Measurements from ENCODE around the gene DNAI2. TPM values are rescaled to one million over a fixed set of nuclear protein-coding genes. Genes with fewer than 3 reads are reported as not detected.

DNAI2 gene
- total RNA-seq, 6 experiments from 2014 or later, result not detected

GRCh38 chr17:74351552-74352210 lies 77.6 kb downstream of the DNAI2 start:
- H3K36me3 ChIP-seq, result no peaks in the 10 kb centered on the region
- intact Hi-C loops (cut with DNase I), result no loop called here
- peaks cover 0 to 11% of the 10 kb centered on the region in 2 donors for H3K27me3 ChIP-seq
- DNase-seq (no peak), ATAC-seq (no peak)
- TF ChIP-seq POLR2A (IDR thresholded peaks at IDR 0.05), result no peak
- TF ChIP-seq, protein P1, sequence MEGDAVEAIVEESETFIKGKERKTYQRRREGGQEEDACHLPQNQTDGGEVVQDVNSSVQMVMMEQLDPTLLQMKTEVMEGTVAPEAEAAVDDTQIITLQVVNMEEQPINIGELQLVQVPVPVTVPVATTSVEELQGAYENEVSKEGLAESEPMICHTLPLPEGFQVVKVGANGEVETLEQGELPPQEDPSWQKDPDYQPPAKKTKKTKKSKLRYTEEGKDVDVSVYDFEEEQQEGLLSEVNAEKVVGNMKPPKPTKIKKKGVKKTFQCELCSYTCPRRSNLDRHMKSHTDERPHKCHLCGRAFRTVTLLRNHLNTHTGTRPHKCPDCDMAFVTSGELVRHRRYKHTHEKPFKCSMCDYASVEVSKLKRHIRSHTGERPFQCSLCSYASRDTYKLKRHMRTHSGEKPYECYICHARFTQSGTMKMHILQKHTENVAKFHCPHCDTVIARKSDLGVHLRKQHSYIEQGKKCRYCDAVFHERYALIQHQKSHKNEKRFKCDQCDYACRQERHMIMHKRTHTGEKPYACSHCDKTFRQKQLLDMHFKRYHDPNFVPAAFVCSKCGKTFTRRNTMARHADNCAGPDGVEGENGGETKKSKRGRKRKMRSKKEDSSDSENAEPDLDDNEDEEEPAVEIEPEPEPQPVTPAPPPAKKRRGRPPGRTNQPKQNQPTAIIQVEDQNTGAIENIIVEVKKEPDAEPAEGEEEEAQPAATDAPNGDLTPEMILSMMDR (IDR thresholded peaks at IDR 0.05), result no peak
- H3K9me3 ChIP-seq, result no peaks in the 10 kb centered on the region
- H3K4me3 ChIP-seq, result no peak overlapping the region
- H3K4me1 ChIP-seq, result no peaks in the 10 kb centered on the region
- WGBS (ENCODE audit: insufficient coverage, low coverage, low lambda C conversion rate, missing lambda C conversion rate), result no CpG with 5 or more reads among the region's 55 CpGs
- no peak overlapping the region for H3K27ac ChIP-seq

DNA sequence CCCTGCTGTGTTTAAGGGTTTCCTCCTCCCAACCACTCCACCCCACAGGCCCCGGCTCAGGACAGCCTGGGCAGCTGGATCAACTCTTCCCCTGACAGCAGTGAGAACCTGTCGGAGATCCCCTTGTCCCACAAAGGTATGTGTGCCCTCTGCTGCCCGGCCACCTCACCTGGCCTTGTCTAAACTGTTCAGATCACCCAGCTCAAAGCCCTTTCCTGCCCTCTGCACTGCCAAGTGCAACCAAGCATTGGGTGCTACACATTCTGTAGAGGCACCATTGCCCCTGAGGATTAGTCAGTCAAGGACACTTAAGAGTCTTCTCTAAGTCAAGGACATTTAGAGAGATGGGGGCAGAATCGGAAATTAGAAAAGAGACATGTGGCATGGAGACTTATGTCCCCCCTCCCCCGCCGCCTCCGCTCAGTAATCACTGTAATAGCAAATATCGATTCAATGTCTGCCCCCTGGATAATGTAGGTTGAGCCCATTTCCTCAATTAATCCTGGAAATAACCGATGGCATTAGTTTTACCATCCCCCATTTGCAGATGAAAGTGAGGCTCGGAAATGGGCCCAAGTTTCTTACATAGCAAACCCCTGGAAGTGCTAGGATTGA lies 79.5 kb downstream of the DNAI2 start:
- Histone ChIP-seq H3K27me3 (peaks cover 0 to 19% of the 10 kb centered on the region in 2 donors), H3K27ac (no peak overlapping the region), H3K4me1 (no peaks in the 10 kb centered on the region), H3K9me3 (no peaks in the 10 kb centered on the region), H3K36me3 (no peaks in the 10 kb centered on the region), H3K4me3 (no peak overlapping the region)
- no peak for DNase-seq
- ATAC-seq, result no peak
- intact Hi-C loops (cut with DNase I), result no loop called here
- TF ChIP-seq POLR2A (IDR thresholded peaks at IDR 0.05), result no peak
- TF ChIP-seq, protein P1 (IDR thresholded peaks at IDR 0.05), result no peak
- WGBS (ENCODE audit: insufficient coverage, low coverage, low lambda C conversion rate, missing lambda C conversion rate), result 54% methylated on average over 7 of the region's 10 CpGs

DNA sequence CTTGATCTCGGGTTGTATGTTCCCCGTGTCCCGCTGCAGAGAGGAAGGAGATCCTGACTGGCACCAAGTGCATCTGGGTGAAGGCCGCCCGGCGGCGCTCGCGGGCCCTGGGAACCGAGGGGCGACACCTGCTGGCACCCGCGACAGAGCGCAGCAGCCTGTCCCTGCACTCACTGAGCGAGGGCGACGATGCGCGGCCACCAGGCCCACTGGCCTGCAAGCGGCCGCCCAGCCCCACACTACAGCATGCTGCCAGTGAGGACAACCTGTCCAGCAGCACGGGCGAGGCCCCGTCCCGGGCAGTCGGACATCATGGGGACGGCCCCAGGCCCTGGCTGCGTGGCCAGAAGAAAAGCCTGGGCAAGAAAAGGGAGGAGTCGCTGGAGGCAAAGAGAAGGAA lies 80.1 kb downstream of the DNAI2 start:
- DNase-seq (peak in 1 of 3 donors; percentile 41), ATAC-seq (peak; percentile 21 to 57 (median 56))
- no peak overlapping the region for H3K4me3 ChIP-seq
- TF ChIP-seq, protein P1 (IDR thresholded peaks at IDR 0.05), result peak; percentile 20 to 39 (median 30)
- no peak for TF ChIP-seq POLR2A (IDR thresholded peaks at IDR 0.05)
- H3K27ac ChIP-seq, result no peak overlapping the region
- H3K9me3 ChIP-seq, result no peaks in the 10 kb centered on the region
- H3K27me3 ChIP-seq, result peaks cover 0 to 19% of the 10 kb centered on the region in 2 donors
- 22% methylated on average over 3 of the region's 29 CpGs for WGBS (ENCODE audit: insufficient coverage, low coverage, low lambda C conversion rate, missing lambda C conversion rate)
- intact Hi-C loops (cut with DNase I), result no loop called here
- no peaks in the 10 kb centered on the region for H3K36me3 ChIP-seq
- H3K4me1 ChIP-seq, result no peaks in the 10 kb centered on the region

DNA sequence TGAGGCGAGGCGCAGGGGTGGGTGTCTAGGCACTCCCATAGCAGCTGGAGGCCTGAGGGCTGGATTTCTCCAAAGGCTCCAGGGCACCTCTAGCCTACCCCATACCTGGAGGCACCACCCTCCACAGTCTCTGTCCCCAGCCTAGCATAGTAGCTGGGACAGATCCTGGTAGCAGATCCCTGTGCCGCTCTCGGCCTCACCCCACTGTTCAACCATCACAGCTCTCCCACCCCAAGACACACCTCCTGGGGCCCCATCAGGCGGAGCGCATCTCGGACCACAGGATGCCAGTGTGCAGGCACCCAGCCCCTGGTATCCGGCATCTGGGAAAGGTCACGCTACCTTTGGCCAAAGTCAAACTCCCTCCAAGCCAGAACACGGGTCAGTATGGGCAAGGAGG lies 80.5 kb downstream of the DNAI2 start:
- H3K9me3 ChIP-seq, result no peaks in the 10 kb centered on the region
- intact Hi-C loops (cut with DNase I), result no loop called here
- peak in 1 of 4 donors; percentile 11 for ATAC-seq
- TF ChIP-seq, protein P1 (IDR thresholded peaks at IDR 0.05), result no peak
- no peak for TF ChIP-seq POLR2A (IDR thresholded peaks at IDR 0.05)
- H3K4me1 ChIP-seq, result no peaks in the 10 kb centered on the region
- no peak overlapping the region for H3K27ac ChIP-seq
- H3K4me3 ChIP-seq, result no peak overlapping the region
- H3K27me3 ChIP-seq, result peaks cover 0 to 19% of the 10 kb centered on the region in 2 donors
- no peaks in the 10 kb centered on the region for H3K36me3 ChIP-seq
- WGBS (ENCODE audit: insufficient coverage, low coverage, low lambda C conversion rate, missing lambda C conversion rate), result no CpG with 5 or more reads among the region's 10 CpGs
- no peak for DNase-seq
